NCI-H82 (cell line): ENCODE results near the gene PAIP1.
A peak's percentile ranks its signal among the peaks of the same experiment; 100 is the strongest.
"Not testable (repeated sequence)": the region's sequence is repeated elsewhere in the genome, so short reads cannot be mapped to it uniquely, and the experiment has no call there.

Experiments
- DNase-seq: peaks from one replicate; lab custom pipeline; 2025; lab: John Stamatoyannopoulos, UW

The PAIP1 gene

DNA sequence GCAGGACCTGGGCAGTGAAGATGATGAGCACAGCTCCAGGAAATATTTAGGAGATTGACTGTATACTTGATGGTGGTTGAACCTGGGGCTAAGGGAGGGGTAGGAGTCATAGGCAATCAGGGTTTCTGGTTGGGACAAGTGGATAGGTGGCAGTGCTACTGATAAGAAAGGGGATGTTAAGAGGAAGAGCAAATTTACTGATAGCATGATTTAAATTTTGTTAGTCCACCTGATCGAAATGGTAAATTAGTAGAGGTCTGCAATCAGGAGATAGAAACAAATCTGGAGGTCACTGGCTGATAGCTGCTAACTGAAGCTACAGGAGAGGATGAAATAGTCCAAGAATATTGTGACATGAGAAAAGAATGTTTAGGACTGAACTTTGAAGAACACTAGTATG lies 36.3 kb downstream of the PAIP1 start:
- DNase-seq: no peak

DNA sequence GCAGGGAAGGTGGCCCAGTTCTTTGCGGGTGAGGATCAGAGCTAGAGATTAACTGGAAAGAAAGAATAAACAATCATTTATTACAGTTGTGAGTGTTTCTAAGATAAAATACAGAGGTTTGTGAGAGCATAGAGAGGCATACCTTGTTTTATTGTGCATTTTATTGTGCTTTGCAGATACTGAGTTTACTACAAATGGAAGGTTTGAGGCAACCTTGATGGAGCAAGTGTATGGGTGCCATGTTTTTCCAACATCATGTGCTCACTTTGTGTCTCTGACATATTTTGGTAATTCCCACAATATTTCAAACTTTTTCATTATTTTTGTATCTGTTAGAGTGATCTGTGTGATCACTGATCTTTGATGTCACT lies 41.2 kb downstream of the PAIP1 start:
- DNase-seq: no peak

DNA sequence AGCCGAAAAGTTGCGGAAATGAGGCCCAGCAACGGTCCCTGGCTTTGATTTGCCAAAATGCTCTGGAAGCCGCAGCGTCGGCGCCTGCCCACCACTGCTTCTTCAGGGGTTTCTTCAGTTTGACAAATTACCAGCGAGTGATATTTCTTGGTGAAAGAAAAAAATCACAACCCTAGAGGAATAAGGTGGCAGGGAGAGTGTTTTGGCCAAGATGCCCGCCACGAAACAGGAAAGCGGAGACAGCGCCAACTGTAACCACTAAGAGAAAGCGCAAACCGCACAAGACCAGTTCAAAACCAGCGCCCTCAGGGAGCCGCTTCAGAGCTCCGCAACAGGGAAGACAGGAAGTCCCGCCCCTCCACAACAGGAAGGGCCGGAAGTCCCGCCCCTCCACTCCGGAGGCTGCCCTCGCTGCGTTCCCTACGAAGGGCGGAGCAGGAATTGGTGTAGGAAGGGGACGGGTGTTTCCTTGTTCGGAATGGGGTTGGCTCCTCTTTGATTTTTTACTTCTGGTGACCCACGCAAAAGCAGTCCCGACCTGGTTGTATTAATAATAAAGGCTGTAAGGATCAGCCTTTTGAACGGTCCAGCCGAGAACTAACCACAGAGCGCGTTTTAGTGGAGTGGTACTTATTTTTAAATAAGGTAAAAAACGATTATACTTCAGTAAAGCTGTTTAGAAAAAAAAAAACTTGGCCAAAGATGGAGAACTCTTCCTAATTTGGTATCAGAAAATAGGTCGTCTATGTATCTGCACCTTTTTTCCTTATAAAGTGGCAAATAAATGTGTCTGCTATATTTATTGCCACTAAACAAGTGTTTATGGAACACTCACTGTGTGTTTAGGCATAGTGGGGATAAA lies 41.8 kb downstream of the PAIP1 start, which contains the start of gene C5orf34:
Gene C5orf34, minus strand, starts transcription at position 333 of the 862 bp plus-strand sequence. CDS start 5,809 bp downstream, outside the sequence.
- DNase-seq: peak; percentile 97

DNA sequence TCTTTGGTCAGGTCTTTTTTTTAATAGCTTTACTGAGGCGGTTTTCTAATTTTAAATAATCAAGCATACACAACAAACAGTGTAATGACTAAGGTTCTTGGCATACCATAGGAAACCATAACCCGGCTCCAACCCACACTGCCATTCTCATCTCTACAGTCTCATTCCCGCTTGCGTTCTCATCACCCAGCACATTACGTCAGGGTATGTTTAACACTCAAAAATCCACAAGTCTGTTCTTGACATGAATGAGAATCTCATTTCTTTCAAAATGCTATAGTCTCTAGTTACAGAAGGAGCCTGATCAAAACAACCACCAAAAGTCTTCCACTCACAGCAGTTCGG lies 42.4 kb downstream of the PAIP1 start:
- peak; percentile 50 for DNase-seq

DNA sequence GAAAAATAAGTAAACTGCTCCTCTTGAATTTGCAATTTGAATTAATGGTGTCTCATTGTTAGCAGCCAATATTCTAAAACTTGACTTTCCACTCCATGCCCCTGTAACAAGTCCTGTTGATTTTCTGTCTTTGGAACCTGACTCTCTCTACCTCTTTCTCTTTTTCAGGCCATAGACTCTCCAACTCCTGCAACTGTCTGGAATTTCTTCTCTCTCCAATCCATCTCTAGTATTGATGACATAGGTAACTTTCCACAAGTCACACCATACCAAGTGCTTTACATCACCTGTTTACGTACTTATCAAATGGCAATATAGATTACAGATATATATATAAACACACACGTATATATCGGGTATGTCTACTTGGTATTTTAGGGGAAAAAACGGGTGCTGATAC lies 42.9 kb downstream of the PAIP1 start:
- DNase-seq: no peak

DNA sequence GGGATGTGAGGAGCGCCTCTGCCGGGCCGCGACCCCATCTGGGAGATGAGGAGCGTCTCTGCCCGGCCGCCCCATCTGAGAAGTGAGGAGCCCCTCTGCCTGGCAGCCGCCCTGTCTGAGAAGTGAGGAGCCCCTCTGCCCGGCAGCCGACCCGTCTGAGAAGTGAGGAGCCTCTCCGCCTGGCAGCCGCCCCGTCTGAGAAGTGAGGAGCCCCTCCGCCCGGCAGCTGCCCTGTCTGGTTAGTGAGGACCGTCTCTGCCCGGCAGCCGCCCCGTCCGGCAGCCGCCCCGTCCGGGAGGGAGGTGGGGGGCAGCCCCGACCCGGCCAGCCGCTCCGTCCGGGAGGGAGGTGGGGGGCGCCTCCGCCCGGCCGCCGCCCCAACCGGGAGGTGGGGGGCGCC lies 45.8 kb downstream of the PAIP1 start:
- not testable (repeated sequence) for DNase-seq

DNA sequence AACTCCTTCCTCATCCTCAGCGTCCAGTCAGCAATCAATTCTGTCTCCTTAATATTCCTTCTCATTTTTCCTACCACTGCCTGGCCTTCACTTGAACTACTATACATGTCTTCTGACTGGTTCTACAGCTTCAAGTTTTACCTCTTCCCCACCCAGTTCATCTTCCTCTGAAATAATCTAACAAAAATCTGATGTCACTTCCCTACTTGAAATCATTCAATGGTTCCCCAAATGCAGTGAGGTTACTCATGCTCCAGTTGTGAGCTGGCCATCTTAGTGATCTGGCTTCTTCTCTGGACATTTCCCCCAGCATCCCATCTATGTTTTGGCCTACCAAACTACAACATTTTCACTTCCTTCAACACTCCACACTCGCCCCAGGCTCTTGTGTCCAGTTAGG lies 58.3 kb downstream of the PAIP1 start:
- DNase-seq: no peak

DNA sequence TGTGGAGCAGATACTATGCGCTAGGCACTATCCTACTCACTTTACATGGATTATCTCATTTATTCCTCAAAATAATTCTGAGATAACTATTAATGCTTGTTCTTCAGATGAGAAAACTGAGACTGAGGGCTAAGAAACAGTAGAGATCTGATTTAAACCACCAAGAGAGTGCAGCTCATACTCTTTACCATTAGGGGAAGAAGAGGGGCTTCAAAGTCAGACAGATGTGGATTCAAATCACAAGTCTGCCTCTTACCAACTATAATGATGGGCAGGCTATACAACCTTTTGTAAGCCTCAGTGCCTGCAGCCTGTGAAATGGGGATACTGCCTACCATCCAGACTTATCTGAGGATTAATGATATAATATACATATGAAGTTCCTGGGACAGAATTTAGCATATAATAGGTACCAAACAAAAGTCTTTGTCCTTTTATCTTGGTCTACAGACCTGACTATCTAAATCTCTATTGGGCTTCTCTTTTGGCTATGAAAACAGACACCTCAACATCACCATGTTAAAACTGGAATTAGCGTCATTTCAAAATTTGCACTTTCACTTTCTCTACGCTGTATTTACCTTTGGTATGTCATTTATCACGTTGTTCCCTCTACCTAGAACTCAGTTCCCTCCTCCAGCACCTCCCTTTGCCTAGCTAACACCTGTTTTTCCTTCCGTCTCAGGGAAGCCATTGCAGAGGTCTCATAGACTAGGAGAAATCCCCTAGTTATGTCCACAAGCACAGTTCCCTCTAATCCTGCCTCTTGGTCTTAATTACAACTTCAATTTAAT lies 59.4 kb downstream of the PAIP1 start:
- no peak for DNase-seq

DNA sequence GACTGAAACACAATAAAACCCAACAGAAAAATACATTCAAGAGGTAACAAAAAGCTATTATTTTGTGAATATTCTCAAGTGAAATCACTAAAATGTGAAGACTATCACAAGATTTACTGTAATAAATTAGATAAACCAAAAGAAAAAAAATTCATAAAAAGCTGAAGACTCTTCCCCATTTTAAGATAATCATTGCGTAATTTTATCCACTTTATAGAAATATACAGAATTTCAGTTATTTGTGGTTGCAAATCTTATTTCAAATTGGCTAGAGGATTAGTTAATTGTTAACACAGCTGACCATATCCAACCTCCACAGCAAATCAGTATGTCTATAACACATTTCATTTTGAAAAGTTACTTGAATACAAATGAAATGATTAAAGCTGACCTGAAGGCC lies 65.6 kb downstream of the PAIP1 start:
- no peak for DNase-seq

DNA sequence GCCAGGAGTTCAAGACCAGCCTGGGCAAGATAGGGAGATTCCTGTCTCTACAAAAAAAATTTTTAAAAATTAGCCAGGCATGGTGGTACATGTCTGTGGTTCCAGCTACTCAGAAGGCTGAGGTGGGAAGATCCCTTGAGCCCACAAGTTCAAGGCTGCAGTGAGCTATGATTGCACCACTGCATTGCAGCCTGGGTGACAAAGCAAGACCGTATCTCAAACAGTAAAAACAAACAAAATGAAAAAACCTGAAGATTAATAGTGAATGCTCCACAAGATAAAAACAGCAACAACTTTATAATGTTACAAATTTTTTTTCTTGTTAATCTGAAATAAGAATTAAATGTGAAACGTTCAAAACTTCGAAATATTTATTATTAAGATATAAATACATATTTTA lies 70.5 kb downstream of the PAIP1 start:
- DNase-seq: no peak

DNA sequence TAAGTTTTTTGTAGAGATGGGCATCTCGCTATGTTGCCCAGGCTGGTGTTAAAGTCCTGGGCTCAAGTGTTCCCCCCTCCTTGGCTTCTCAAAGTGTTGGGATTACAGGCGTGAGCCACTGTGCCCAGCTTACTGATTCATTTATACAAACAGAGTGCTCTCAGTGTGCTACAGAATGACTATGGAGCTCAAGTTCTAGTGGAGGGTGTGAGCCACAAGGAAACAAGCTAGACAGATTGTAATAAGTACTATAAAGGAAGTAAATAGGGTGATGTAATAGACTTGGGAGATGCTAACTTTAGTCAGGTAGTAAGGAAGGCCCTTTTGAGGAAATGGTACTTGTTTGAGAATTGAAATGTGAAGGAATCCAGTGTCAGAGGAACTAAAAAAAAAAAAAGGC lies 71.5 kb downstream of the PAIP1 start:
- DNase-seq: no peak

DNA sequence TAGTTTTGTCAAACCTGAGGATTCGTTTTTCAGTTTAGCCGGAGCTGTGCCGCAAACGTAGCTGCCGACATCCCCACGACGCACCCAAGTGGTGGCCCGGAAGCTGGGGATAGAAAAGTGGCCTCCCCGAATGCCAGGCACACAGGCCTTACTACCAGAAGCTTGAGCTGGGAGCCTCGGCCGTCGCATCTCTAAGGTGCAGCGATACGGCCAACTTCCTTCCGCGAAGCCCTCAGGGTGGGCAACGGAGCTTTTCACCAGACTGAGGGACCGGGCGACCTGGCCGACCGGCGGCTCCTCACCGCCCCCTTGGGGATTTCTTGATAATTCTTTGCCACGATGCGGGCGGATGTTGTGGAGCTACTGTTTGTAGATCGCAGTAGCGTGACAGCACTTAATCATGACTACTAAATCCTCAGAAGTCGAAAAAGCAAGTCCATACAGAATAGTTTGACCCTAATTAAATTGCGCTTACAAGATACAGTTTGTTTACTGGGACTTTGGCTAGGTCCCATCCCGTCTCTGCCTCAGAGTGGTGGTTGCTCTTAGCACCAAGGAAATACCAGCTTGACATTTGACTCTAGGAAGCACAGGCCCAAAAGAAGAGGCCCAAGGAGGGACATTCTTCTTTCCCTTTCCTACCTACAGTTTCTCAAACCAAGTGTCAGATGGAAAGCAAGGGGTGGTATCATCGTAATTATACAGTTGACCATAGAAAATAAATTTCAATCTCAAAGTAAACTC lies 72.6 kb downstream of the PAIP1 start:
- DNase-seq: peak; percentile 86

DNA sequence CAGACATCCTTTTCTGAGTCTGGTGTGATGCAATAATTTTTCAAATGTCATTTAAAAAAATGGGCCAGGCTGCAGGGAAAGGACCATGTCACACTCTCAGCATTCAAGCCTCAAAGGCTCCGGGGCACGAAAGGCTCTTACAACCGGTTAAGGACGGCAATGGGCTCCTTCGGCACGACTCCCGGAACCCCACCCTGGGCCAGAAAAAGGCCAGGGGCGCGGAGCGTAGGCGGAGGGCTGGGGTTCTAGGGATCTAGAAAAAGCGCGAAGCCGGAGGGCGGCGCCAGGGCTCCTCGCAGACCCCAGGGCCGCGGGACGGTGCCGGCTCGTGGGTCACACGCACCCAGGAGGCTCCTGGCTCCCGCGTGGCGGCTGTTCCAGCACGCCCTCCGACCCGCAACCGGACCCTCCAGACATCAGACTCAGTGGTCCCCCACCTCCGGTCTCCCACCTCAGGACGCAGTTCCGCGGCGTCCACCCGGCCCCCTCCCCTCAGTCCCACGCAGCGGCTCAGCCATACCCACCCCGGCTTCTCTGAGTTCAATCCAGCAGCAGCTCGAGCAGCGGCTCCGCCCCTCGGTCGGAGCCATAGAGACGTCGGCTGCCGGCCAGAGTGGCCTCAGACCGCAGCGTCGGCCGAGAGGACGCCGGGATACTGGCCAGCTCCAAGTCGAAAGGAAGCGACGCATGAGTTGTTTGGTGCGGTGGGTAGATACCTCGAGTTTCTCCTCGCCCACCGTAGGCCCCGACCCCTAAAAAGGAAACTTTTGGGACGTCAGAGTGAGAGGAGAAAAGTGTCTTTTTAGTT lies 73.4 kb downstream of the PAIP1 start, which contains the start of gene TMEM267:
Gene TMEM267, minus strand, starts transcription at position 568 of the 808 bp plus-strand sequence. CDS start 29,896 bp downstream, outside the sequence.
- peak; percentile 94 for DNase-seq

DNA sequence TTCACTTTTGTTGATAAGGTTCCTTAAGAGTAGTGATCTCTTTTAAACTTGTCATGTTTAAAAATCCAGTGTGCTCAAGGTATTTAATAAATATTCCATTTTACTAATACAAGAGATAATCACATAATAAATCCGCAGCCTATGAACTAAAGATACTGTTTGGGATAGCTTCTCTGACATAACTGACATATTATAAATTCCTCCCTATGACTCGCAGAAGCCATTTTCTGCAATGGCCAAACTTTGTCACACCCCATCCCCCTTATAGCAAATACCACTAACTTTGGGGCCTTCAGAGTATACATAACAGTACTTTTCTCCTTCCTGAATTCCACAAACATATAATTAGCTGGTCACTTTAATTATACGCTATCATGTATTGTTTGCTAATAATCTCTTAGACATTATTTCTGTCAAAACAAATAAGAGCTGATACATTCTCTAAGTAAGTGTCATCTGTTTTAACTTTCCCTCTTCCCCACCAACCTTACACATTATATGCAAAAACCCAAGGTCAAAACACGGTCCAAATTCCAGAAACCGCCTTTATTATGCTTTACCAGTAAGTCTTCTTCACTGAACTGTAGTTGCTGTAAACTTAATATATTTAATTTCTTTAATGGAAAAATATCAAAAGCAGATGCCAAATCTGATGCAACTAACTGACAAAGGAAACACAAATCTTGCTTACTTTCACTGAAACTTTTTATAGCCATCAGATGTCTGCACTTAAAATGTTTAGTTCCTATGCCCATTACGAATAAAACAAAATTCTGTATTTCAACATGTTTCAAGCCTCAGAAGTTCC lies 74.2 kb downstream of the PAIP1 start:
- no peak for DNase-seq
